ENCODE measurements around the gene TLK1. TPM values are rescaled to one million over a fixed set of nuclear protein-coding genes. Genes with fewer than 3 reads are reported as not detected.

The TLK1 gene
- total and polyA plus RNA-seq, 9 donors, result 15.9 to 77.4 (median 61.7) TPM

DNA sequence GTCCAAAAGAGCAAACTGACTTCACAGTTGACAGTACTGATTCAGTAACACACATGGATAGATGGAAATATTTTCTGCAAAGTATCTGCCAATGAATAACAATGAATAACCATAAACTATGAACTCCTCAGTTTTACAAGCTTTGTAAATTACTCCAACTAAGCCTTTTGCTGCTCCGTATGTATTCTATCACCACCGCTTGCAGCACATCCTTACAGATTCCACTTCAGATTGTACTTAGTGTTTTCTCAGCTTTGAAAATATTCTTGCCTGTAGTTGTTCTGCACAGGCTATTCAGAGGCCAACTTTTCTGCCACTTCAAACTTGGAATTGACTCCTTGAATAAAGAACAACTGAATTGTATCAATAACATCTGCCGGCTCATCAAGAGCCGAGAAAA, 36.2 kb downstream of the TLK1 start:
- intact Hi-C loops (cut with DNase I), result no loop called here
- TF ChIP-seq, protein P1, sequence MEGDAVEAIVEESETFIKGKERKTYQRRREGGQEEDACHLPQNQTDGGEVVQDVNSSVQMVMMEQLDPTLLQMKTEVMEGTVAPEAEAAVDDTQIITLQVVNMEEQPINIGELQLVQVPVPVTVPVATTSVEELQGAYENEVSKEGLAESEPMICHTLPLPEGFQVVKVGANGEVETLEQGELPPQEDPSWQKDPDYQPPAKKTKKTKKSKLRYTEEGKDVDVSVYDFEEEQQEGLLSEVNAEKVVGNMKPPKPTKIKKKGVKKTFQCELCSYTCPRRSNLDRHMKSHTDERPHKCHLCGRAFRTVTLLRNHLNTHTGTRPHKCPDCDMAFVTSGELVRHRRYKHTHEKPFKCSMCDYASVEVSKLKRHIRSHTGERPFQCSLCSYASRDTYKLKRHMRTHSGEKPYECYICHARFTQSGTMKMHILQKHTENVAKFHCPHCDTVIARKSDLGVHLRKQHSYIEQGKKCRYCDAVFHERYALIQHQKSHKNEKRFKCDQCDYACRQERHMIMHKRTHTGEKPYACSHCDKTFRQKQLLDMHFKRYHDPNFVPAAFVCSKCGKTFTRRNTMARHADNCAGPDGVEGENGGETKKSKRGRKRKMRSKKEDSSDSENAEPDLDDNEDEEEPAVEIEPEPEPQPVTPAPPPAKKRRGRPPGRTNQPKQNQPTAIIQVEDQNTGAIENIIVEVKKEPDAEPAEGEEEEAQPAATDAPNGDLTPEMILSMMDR (IDR thresholded peaks at IDR 0.05), result no peak
- TF ChIP-seq EP300 (IDR thresholded peaks at IDR 0.05), result no peak
- TF ChIP-seq POLR2A (IDR thresholded peaks at IDR 0.05), result no peak
- 52 to 63% (median 59%) methylated on average over 4 of the region's 4 CpGs for WGBS, 3 donors
- H3K4me3 ChIP-seq, result no peak overlapping the region
- H3K4me1 ChIP-seq (ENCODE audit: insufficient read depth), result no peaks in the 10 kb centered on the region
- no peaks in the 10 kb centered on the region for H3K36me3 ChIP-seq
- H3K9me3 ChIP-seq, result no peaks in the 10 kb centered on the region
- H3K27ac ChIP-seq, result no peak overlapping the region
- DNase-seq, result no peak
- no peaks in the 10 kb centered on the region for H3K27me3 ChIP-seq

DNA sequence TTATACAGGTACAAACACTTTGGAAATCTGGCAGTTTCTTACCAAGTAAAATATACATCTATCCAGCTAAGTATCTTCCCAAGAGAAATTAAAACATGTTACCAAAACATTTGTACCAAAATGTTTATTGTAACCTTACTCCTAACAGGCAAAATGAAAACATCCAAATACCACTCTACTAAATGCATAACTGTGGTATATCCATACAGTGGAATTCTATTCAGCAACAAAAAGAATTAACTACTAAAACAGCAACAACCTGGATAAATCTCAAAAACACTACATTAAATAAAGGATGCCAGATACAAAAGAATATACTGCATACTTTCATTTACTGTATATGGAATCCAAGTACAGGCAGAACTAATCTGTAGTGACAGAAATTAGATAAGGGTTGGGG, 51.1 kb downstream of the TLK1 start:
- DNase-seq, result no peak
- no peaks in the 10 kb centered on the region for H3K27me3 ChIP-seq
- no peaks in the 10 kb centered on the region for H3K9me3 ChIP-seq
- H3K4me1 ChIP-seq (ENCODE audit: insufficient read depth), result no peaks in the 10 kb centered on the region
- intact Hi-C loops (cut with DNase I), result no loop called here
- TF ChIP-seq EP300 (IDR thresholded peaks at IDR 0.05), result no peak
- TF ChIP-seq, protein P1 (IDR thresholded peaks at IDR 0.05), result no peak
- no peak for TF ChIP-seq POLR2A (IDR thresholded peaks at IDR 0.05)
- H3K4me3 ChIP-seq, result no peak overlapping the region
- H3K27ac ChIP-seq, result no peak overlapping the region
- H3K36me3 ChIP-seq, result no peaks in the 10 kb centered on the region

DNA sequence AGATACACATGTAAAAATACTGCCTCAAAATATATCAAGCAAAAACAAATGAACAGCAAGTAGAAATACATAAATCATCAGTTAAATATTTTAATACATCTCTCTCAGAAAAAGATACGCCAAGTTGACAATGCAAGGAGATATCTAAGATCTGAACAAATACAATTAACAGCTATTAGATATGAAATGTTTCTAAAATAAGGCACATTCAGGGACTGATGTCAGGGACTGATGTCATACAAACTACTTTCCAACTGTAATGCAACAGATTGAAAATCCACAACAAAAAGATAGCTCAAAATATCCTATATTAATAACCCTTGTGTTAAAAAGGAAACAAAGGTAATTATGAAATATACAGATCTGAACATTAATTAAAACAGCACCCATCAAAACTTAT, 51.7 kb downstream of the TLK1 start:
- no peak for DNase-seq
- H3K4me3 ChIP-seq, result no peak overlapping the region
- H3K4me1 ChIP-seq (ENCODE audit: insufficient read depth), result no peaks in the 10 kb centered on the region
- intact Hi-C loops (cut with DNase I), result no loop called here
- no peaks in the 10 kb centered on the region for H3K27me3 ChIP-seq
- H3K36me3 ChIP-seq, result no peaks in the 10 kb centered on the region
- 89 to 94% (median 91%) methylated on average over 1 of the region's 1 CpG for WGBS, 3 donors
- no peak overlapping the region for H3K27ac ChIP-seq
- no peaks in the 10 kb centered on the region for H3K9me3 ChIP-seq
- TF ChIP-seq EP300 (IDR thresholded peaks at IDR 0.05), result no peak
- TF ChIP-seq, protein P1 (IDR thresholded peaks at IDR 0.05), result no peak
- no peak for TF ChIP-seq POLR2A (IDR thresholded peaks at IDR 0.05)

DNA sequence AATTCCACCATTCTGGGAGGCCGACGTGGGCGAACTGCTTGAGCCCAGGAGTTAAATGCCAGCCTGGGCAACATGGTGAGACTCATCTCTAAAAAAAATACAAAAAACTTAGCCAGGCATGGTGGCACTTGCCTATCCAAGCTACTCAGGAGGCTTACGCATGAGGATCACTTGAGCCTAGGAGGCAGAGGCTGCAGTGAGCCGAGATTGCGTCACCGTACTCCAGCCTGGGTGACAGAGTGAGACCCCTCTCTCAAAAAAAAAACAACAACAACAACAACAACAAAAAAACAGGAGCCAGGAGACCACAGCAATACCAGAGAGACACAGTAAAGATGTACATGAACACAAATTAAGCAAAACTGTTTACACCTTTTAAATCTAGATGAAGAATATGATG, 52.9 kb downstream of the TLK1 start:
- WGBS, 3 donors, result 96 to 99% (median 96%) methylated on average over 7 of the region's 7 CpGs
- H3K27me3 ChIP-seq, result no peaks in the 10 kb centered on the region
- H3K9me3 ChIP-seq, result no peaks in the 10 kb centered on the region
- H3K27ac ChIP-seq, result no peak overlapping the region
- no peak for TF ChIP-seq EP300 (IDR thresholded peaks at IDR 0.05)
- DNase-seq, result no peak
- H3K36me3 ChIP-seq, result no peaks in the 10 kb centered on the region
- intact Hi-C loops (cut with DNase I), result no loop called here
- H3K4me3 ChIP-seq, result no peak overlapping the region
- peaks cover 1% of the 10 kb centered on the region for H3K4me1 ChIP-seq (ENCODE audit: insufficient read depth)

DNA sequence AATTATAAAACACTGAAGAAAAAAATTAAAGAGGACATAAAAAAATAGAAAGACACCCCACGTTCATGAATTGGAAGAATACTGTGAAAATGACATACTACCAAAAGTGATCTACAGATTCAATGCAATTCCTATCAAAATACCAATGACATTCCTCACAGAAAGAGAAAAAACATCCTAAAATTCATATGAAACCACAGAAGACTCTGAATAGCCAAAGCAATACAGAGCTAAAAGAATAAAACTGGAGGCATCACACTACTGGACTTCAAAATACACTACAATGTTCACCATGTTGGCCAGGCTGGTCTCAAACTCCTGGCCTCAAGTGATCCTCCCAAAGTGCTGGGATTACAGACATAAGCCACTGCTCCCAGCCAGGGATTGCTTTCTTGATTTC, 56.3 kb downstream of the TLK1 start:
- intact Hi-C loops (cut with DNase I), result no loop called here

More for the DNA sequence above, 56.3 kb downstream of the TLK1 start:
- 83 to 94% (median 93%) methylated on average over 1 of the region's 1 CpG for WGBS, 3 donors
- no peaks in the 10 kb centered on the region for H3K27me3 ChIP-seq
- H3K27ac ChIP-seq, result no peak overlapping the region
- H3K4me3 ChIP-seq, result no peak overlapping the region
- no peaks in the 10 kb centered on the region for H3K36me3 ChIP-seq
- DNase-seq, result no peak
- TF ChIP-seq, protein P1 (IDR thresholded peaks at IDR 0.05), result no peak
- TF ChIP-seq EP300 (IDR thresholded peaks at IDR 0.05) (no peak), POLR2A (IDR thresholded peaks at IDR 0.05) (no peak)
- peaks cover 1% of the 10 kb centered on the region for H3K4me1 ChIP-seq (ENCODE audit: insufficient read depth)
- no peaks in the 10 kb centered on the region for H3K9me3 ChIP-seq
